GM13977 (cell line): Measurements from ENCODE around the gene NCKAP1.

Source experiments
- DNase-seq: peaks from one replicate; pipeline ENCODE4 v3.0.0; 2012; ENCODE audit warnings: low spot score
- CTCF ChIP-seq: IDR thresholded peaks from 2 replicates; pipeline ENCODE4 v1.5.1; 2012; ENCODE audit warnings: mild to moderate bottlenecking, control low read depth; ENCODE audit not compliant: insufficient read depth; ENCODE audit errors: extremely low read depth, missing control alignments
- in situ Hi-C: fragments of 300-500 bp; cut with MboI; formaldehyde crosslinking; loops from one replicate; pipeline ENCODE4 v1.12.0; 2022; ENCODE audit warnings: low sequenced_read_pairs, low pct_unique_long_range_greater_than_20kb, mixed read lengths, inconsistent platforms; ENCODE audit not compliant: unreplicated experiment

NCKAP1 gene

GRCh38 chr2:183038341-183039300 lies at the start of gene NCKAP1:
Gene NCKAP1 (minus strand): TSS chr2:183038457. CDS start chr2:183038099, 358 bp downstream.
- in situ Hi-C loops, result no loop called here
- peak; percentile 92 for TF ChIP-seq CTCF
- DNase-seq, result peak; percentile 91

GRCh38 chr2:183081911-183082310 lies 43.7 kb upstream of the NCKAP1 start:
- in situ Hi-C loops, result no loop called here
- TF ChIP-seq CTCF, result no peak

GRCh38 chr2:183079139-183079775 lies 41.0 kb upstream of the NCKAP1 start:
- no peak for DNase-seq
- no peak for TF ChIP-seq CTCF
- in situ Hi-C loops, result no loop called here

More at GRCh38 chr2:183081911-183082310, 43.7 kb upstream of the NCKAP1 start:
- DNase-seq, result no peak

- DNase-seq, result peak; percentile 79
- in situ Hi-C loops, result no loop called here
- TF ChIP-seq CTCF, result no peak
Measured at GRCh38 chr2:183078464-183079138, 40.3 kb upstream of the NCKAP1 start, which contains the start of gene DUSP19. Gene DUSP19 (plus strand): TSS chr2:183078747. CDS start chr2:183078934, 187 bp downstream.

- TF ChIP-seq CTCF, result no peak
- no peak for DNase-seq
- in situ Hi-C loops, result no loop called here
Measured at GRCh38 chr2:183078163-183078463, 39.9 kb upstream of the NCKAP1 start.

- TF ChIP-seq CTCF, result no peak
- DNase-seq, result no peak
- in situ Hi-C loops, result no loop called here
Measured at GRCh38 chr2:183072177-183072576, 33.9 kb upstream of the NCKAP1 start.
